Transverse colon (tissue), 4 donors: ENCODE measurements around the gene MAT2B.
"Not testable (repeated sequence)": the region's sequence is repeated elsewhere in the genome, so short reads cannot be mapped to it uniquely, and the experiment has no call there.

Experiments used
- EP300 ChIP-seq: sonication (generic); formaldehyde crosslinking; IDR thresholded peaks from one replicate; pipeline ENCODE4 v1.6.1; 2017; ENCODE audit warnings: antibody characterized with exemption, low read depth
- POLR2A ChIP-seq: fragments of 450-650 bp; IDR thresholded peaks from one replicate; pipeline ENCODE4 v1.6.1; 2016; ENCODE audit warnings: antibody characterized with exemption, mild to moderate bottlenecking, moderate library complexity
- POLR2AphosphoS5 ChIP-seq, 3 donors: sonication (generic); formaldehyde crosslinking; IDR thresholded peaks; one replicate each; pipeline ENCODE4 v1.6.1; 2016; ENCODE audit warnings: antibody characterized with exemption in 3 of 3
- TF ChIP-seq, protein P1 (sequence below), 5 experiments: fragments of 200-600 bp in 3 of 5; fragments of 450-650 bp in 2 of 5; sonication (generic) in 3 of 5; IDR thresholded peaks; 1 replicate in 2 of 5; 2 replicates in 3 of 5; pipeline ENCODE4 v1.5.1; 2016 to 2017; ENCODE audit warnings: antibody characterized with exemption in 5 of 5, inconsistent platforms in 3 of 5, mild to moderate bottlenecking in 2 of 5, moderate library complexity in 1 of 5

GRCh38 chr5:163536442-163536841 is 31.0 kb downstream of the MAT2B start:
- TF ChIP-seq, protein P1, sequence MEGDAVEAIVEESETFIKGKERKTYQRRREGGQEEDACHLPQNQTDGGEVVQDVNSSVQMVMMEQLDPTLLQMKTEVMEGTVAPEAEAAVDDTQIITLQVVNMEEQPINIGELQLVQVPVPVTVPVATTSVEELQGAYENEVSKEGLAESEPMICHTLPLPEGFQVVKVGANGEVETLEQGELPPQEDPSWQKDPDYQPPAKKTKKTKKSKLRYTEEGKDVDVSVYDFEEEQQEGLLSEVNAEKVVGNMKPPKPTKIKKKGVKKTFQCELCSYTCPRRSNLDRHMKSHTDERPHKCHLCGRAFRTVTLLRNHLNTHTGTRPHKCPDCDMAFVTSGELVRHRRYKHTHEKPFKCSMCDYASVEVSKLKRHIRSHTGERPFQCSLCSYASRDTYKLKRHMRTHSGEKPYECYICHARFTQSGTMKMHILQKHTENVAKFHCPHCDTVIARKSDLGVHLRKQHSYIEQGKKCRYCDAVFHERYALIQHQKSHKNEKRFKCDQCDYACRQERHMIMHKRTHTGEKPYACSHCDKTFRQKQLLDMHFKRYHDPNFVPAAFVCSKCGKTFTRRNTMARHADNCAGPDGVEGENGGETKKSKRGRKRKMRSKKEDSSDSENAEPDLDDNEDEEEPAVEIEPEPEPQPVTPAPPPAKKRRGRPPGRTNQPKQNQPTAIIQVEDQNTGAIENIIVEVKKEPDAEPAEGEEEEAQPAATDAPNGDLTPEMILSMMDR (IDR thresholded peaks at IDR 0.05): not testable (repeated sequence)
- TF ChIP-seq POLR2A; POLR2AphosphoS5 (IDR thresholded peaks at IDR 0.05); EP300: not testable (repeated sequence)
